Measurements from ENCODE around the gene CTRB1. TPM values are rescaled to one million over a fixed set of nuclear protein-coding genes. Genes with fewer than 3 reads are reported as not detected.
A peak's percentile ranks its signal among the peaks of the same experiment; 100 is the strongest.

Gene CTRB1
- total and polyA plus RNA-seq, 2 of the 13 experiments (the other 11 are each of a cell fraction or from before 2014, with no cell fraction given) = not detected

- TF ChIP-seq ATF2 (CRISPR knock-in tag; IDR thresholded peaks at IDR 0.05) = no peak
- no peak for TF ChIP-seq SAFB2 (CRISPR knock-in tag; IDR thresholded peaks at IDR 0.05; ENCODE audit: borderline replicate concordance, low read depth)
- TF ChIP-seq ZNF180 (CRISPR knock-in tag; IDR thresholded peaks at IDR 0.05; ENCODE audit: borderline replicate concordance, low read depth) = no peak
- no peak for TF ChIP-seq THAP11 (CRISPR knock-in tag; IDR thresholded peaks at IDR 0.05)
- TF ChIP-seq ZNF329 (CRISPR knock-in tag; IDR thresholded peaks at IDR 0.05; ENCODE audit: low read depth) = no peak
- TF ChIP-seq MIER2 (CRISPR knock-in tag; IDR thresholded peaks at IDR 0.05) = no peak
- TF ChIP-seq ZFYVE20 (CRISPR knock-in tag; IDR thresholded peaks at IDR 0.05; ENCODE audit: borderline replicate concordance, low read depth) = peak; percentile 48; the same call in 1 of the 2 replicates
- TF ChIP-seq GATA4 (IDR thresholded peaks at IDR 0.05; ENCODE audit: borderline replicate concordance, low read depth) = no peak
- TF ChIP-seq ZNF552 (CRISPR knock-in tag; IDR thresholded peaks at IDR 0.05; ENCODE audit: borderline replicate concordance) = no peak
- TF ChIP-seq TBL1XR1 (IDR thresholded peaks at IDR 0.05; ENCODE audit: borderline replicate concordance, low read length, partially characterized antibody) = no peak
- TF ChIP-seq TEAD3 (CRISPR knock-in tag; optimal IDR thresholded peaks at IDR 0.05; ENCODE audit: borderline replicate concordance) = no peak
- TF ChIP-seq SPEN (CRISPR knock-in tag; IDR thresholded peaks at IDR 0.05; ENCODE audit: low read depth) = no peak
- TF ChIP-seq ZNF441 (CRISPR knock-in tag; IDR thresholded peaks at IDR 0.05; ENCODE audit: borderline replicate concordance) = no peak
- TF ChIP-seq POLR2AphosphoS2 (IDR thresholded peaks at IDR 0.05; ENCODE audit: low read depth, low read length) = no peak
- TF ChIP-seq ZNF260 (CRISPR knock-in tag; IDR thresholded peaks at IDR 0.05; ENCODE audit: borderline replicate concordance, low read depth) = no peak
- no peak for TF ChIP-seq ZNF75D (CRISPR knock-in tag; IDR thresholded peaks at IDR 0.05; ENCODE audit: borderline replicate concordance)
- peak; percentile 92 for TF ChIP-seq AKAP8 (CRISPR knock-in tag; IDR thresholded peaks at IDR 0.05)
- no peak for TF ChIP-seq THRA (CRISPR knock-in tag; IDR thresholded peaks at IDR 0.05; ENCODE audit: borderline replicate concordance)
- TF ChIP-seq KDM5B (CRISPR knock-in tag; IDR thresholded peaks at IDR 0.05; ENCODE audit: borderline replicate concordance) = no peak; the same call in 1 of the 2 replicates
- TF ChIP-seq SIX4 (CRISPR knock-in tag; IDR thresholded peaks at IDR 0.05) = no peak
- TF ChIP-seq STAT5B (CRISPR knock-in tag; IDR thresholded peaks at IDR 0.05) = no peak
- TF ChIP-seq ZNF567 (CRISPR knock-in tag; IDR thresholded peaks at IDR 0.05; ENCODE audit: borderline replicate concordance) = no peak
- TF ChIP-seq PRDM15 (CRISPR knock-in tag; IDR thresholded peaks at IDR 0.05) = no peak
- no peak for TF ChIP-seq ZNF772 (CRISPR knock-in tag; IDR thresholded peaks at IDR 0.05)
- TF ChIP-seq ZNF446 (CRISPR knock-in tag; IDR thresholded peaks at IDR 0.05) = no peak
Observed at GRCh38 chr16:75226550-75227360, 8.0 kb downstream of the CTRB1 start (continued).
